H9 (cell line): ENCODE measurements around the gene BACH2. TPM values are rescaled to one million over a fixed set of nuclear protein-coding genes. Genes with fewer than 3 reads are reported as not detected.

Experiments
- DNase-seq: peaks from one replicate; pipeline ENCODE4 v3.0.0-alpha.2; 2017
- H2AFZ ChIP-seq: one replicate; pipeline ENCODE4 v1.6.1; 2013; ENCODE audit warnings: mild to moderate bottlenecking, low read length, control low read depth, moderate library complexity
- H2AK5ac ChIP-seq: 2 replicates; pipeline ENCODE4 v1.6.1; 2013; ENCODE audit warnings: low read length, control low read depth, mixed read lengths; ENCODE audit not compliant: insufficient read length
- H2BK120ac ChIP-seq: one replicate; pipeline ENCODE4 v1.6.1; 2013; ENCODE audit warnings: low read depth, mild to moderate bottlenecking, low read length, control low read depth, inconsistent platforms; ENCODE audit not compliant: poor library complexity, severe bottlenecking
- H2BK12ac ChIP-seq: 2 replicates; pipeline ENCODE4 v1.6.1; 2013; ENCODE audit warnings: low read length, control low read depth, mixed read lengths, low read depth; ENCODE audit not compliant: insufficient read length
- H2BK15ac ChIP-seq: 2 replicates; pipeline ENCODE4 v1.6.1; 2013; ENCODE audit warnings: low read depth, low read length, control low read depth
- H2BK20ac ChIP-seq: one replicate; pipeline ENCODE4 v1.6.1; 2013; ENCODE audit warnings: low read depth, mild to moderate bottlenecking, low read length, control low read depth, inconsistent platforms; ENCODE audit not compliant: poor library complexity, severe bottlenecking
- H2BK5ac ChIP-seq: 2 replicates; pipeline ENCODE4 v1.6.1; 2013; ENCODE audit warnings: low read length, control low read depth, mixed read lengths; ENCODE audit not compliant: insufficient read length
- H3K14ac ChIP-seq: 2 replicates; pipeline ENCODE4 v1.6.1; 2013; ENCODE audit warnings: low read length, control low read depth; ENCODE audit not compliant: insufficient read depth
- H3K18ac ChIP-seq: 2 replicates; pipeline ENCODE4 v1.6.1; 2013; ENCODE audit warnings: low read depth, mild to moderate bottlenecking, mixed read lengths, low read length, control low read depth; ENCODE audit not compliant: insufficient read length
- H3K23ac ChIP-seq: 2 replicates; pipeline ENCODE4 v1.6.1; 2013; ENCODE audit warnings: low read length, control low read depth, mixed read lengths, low read depth; ENCODE audit not compliant: insufficient read length
- H3K23me2 ChIP-seq: 2 replicates; pipeline ENCODE4 v1.6.1; 2013; ENCODE audit warnings: low read depth, mild to moderate bottlenecking, mixed read lengths, low read length, control low read depth; ENCODE audit not compliant: insufficient read length, poor library complexity, severe bottlenecking
- H3K27ac ChIP-seq: 2 replicates; pipeline ENCODE4 v1.5.1; 2013; ENCODE audit warnings: low read length, control low read depth, mixed read lengths, low read depth; ENCODE audit not compliant: insufficient read length
- H3K27me3 ChIP-seq: 2 replicates; pipeline ENCODE4 v1.6.1; 2013; ENCODE audit warnings: low read length, control low read depth, inconsistent platforms; ENCODE audit not compliant: insufficient read depth
- H3K4ac ChIP-seq: 2 replicates; pipeline ENCODE4 v1.6.1; 2013; ENCODE audit warnings: low read depth, mild to moderate bottlenecking, control low read depth, inconsistent platforms, low read length, moderate library complexity
- H3K4me1 ChIP-seq: 2 replicates; pipeline ENCODE4 v1.6.1; 2013; ENCODE audit warnings: low read length, control low read depth, inconsistent platforms; ENCODE audit not compliant: insufficient read depth
- H3K4me2 ChIP-seq: 2 replicates; pipeline ENCODE4 v1.6.1; 2013; ENCODE audit warnings: low read length, control low read depth, mixed read lengths; ENCODE audit not compliant: insufficient read length, insufficient read depth
- H3K56ac ChIP-seq: 2 replicates; pipeline ENCODE4 v1.6.1; 2013; ENCODE audit warnings: low read depth, mild to moderate bottlenecking, mixed read lengths, low read length, control low read depth; ENCODE audit not compliant: insufficient read length
- H3K79me1 ChIP-seq: 2 replicates; pipeline ENCODE4 v1.6.1; 2013; ENCODE audit warnings: low read depth, mild to moderate bottlenecking, moderate library complexity, low read length, control low read depth, inconsistent platforms; ENCODE audit not compliant: insufficient read depth, poor library complexity, severe bottlenecking
- H3K79me2 ChIP-seq: 2 replicates; pipeline ENCODE4 v1.6.1; 2013; ENCODE audit warnings: low read length, control low read depth, inconsistent platforms; ENCODE audit not compliant: insufficient read depth
- H3K9ac ChIP-seq: 2 replicates; pipeline ENCODE4 v1.6.1; 2013; ENCODE audit warnings: low read length, control low read depth, mixed read lengths; ENCODE audit not compliant: insufficient read length; ENCODE audit errors: extremely low read depth
- H3K9me3 ChIP-seq: one replicate; pipeline ENCODE4 v1.6.1; 2013; ENCODE audit warnings: low read depth, low read length, inconsistent platforms; ENCODE audit not compliant: control insufficient read depth
- H3T11ph ChIP-seq: one replicate; pipeline ENCODE4 v1.6.1; 2013; ENCODE audit warnings: mild to moderate bottlenecking, low read length, control low read depth, inconsistent platforms
- H4K20me1 ChIP-seq: one replicate; pipeline ENCODE4 v1.6.1; 2013; ENCODE audit not compliant: control insufficient read depth, insufficient read length, insufficient read depth
- H4K5ac ChIP-seq: 2 replicates; pipeline ENCODE4 v1.6.1; 2013; ENCODE audit warnings: low read depth, mild to moderate bottlenecking, mixed read lengths, low read length, control low read depth; ENCODE audit not compliant: insufficient read length
- H4K8ac ChIP-seq: replicated peaks from 2 replicates; pipeline ENCODE4 v1.6.1; 2013; ENCODE audit warnings: low read length, control low read depth, mixed read lengths, low read depth; ENCODE audit not compliant: insufficient read length
- H4K91ac ChIP-seq: 2 replicates; pipeline ENCODE4 v1.6.1; 2013; ENCODE audit warnings: low read depth, mild to moderate bottlenecking, moderate library complexity, mixed read lengths, low read length, control low read depth; ENCODE audit not compliant: insufficient read length
- H3K27ac Mint-ChIP-seq, 3 experiments: 2 replicates in 2 of 3; 3 replicates in 1 of 3; pipeline ENCODE4 v1.8.0; 2020 to 2021; ENCODE audit warnings: mixed read lengths in 3 of 3, mild to moderate bottlenecking in 1 of 3, moderate library complexity in 1 of 3
- H3K27me3 Mint-ChIP-seq: 2 replicates; pipeline ENCODE4 v1.8.0; 2021; ENCODE audit warnings: low read depth, mild to moderate bottlenecking, moderate library complexity, mixed read lengths
- H3K36me3 Mint-ChIP-seq, 3 experiments: 2 replicates in 2 of 3; 3 replicates in 1 of 3; pipeline ENCODE4 v1.8.0; 2020 to 2021; ENCODE audit warnings: low read depth in 3 of 3, mixed read lengths in 3 of 3; ENCODE audit not compliant: insufficient read depth in 1 of 3
- H3K4me1 Mint-ChIP-seq, 2 experiments: 2 replicates each; pipeline ENCODE4 v1.8.0; 2020; ENCODE audit warnings: mixed read lengths in 2 of 2
- H3K4me3 Mint-ChIP-seq, 2 experiments: 2 replicates in 1 of 2; 3 replicates in 1 of 2; pipeline ENCODE4 v1.8.0; 2020 to 2021; ENCODE audit warnings: mild to moderate bottlenecking in 2 of 2, mixed read lengths in 2 of 2, moderate library complexity in 1 of 2
- H3K9me3 Mint-ChIP-seq, 2 experiments: 2 replicates in 1 of 2; 3 replicates in 1 of 2; pipeline ENCODE4 v1.8.0; 2020; ENCODE audit warnings: mild to moderate bottlenecking in 2 of 2, mixed read lengths in 2 of 2, moderate library complexity in 1 of 2
- CTCF ChIP-seq: fragments of 200-600 bp; sonication (generic); conservative IDR thresholded peaks from 3 replicates; pipeline ENCODE4 v1.8.0; 2021; ENCODE audit warnings: antibody characterized with exemption, mild to moderate bottlenecking
- WGBS: extraction: QIAGEN DNeasy Blood & Tissue Kit; methylation state at CpG from one replicate; pipeline ENCODE4 v1.1.7; 2013; ENCODE audit warnings: missing lambda C conversion rate, low lambda C conversion rate, mixed read lengths; ENCODE audit not compliant: insufficient read length; ENCODE audit errors: extremely low coverage; 5-methylcytosine and 5-hydroxymethylcytosine counted together
- total RNA-seq: library from RNA; stranded (reverse); gene quantifications from 2 replicates; pipeline ENCODE4 v1.2.1, GENCODE V29; 2021

The BACH2 gene
- total RNA-seq, 1 experiment from 2014 or later, result 2.0 TPM

GRCh38 chr6:90175627-90176538 lies 120.8 kb downstream of the BACH2 start:
- DNase-seq, result no peak
- H3T11ph ChIP-seq, result no peak overlapping the region
- no peak overlapping the region for H2BK15ac ChIP-seq
- H3K56ac ChIP-seq, result no peak overlapping the region
- no peak overlapping the region for H3K18ac ChIP-seq
- peaks cover 6% of the 10 kb centered on the region in 2 experiments for H3K4me1 Mint-ChIP-seq
- no peak overlapping the region for H3K27ac ChIP-seq
- H4K8ac ChIP-seq, result no peak overlapping the region
- no peak overlapping the region for H2BK5ac ChIP-seq
- H3K27me3 ChIP-seq, result no peaks in the 10 kb centered on the region
- H3K4me3 Mint-ChIP-seq, result no peak overlapping the region; a peak in 1 of 5 replicates
- no peak overlapping the region for H3K4ac ChIP-seq
- no peaks in the 10 kb centered on the region for H3K9me3 ChIP-seq
- TF ChIP-seq CTCF, result no peak
- no peak overlapping the region for H2BK120ac ChIP-seq
- H4K91ac ChIP-seq, result no peak overlapping the region
- no peak overlapping the region for H2AFZ ChIP-seq
- no peak overlapping the region for H3K4me2 ChIP-seq
- H4K20me1 ChIP-seq, result no peaks in the 10 kb centered on the region
- H3K4me1 ChIP-seq, result no peaks in the 10 kb centered on the region
- H3K9ac ChIP-seq, result no peak overlapping the region
- H3K23me2 ChIP-seq, result no peaks in the 10 kb centered on the region
- H3K79me1 ChIP-seq, result no peaks in the 10 kb centered on the region
- no peak overlapping the region for H3K14ac ChIP-seq
- peaks cover 2 to 3% of the 10 kb centered on the region in 2 experiments; a peak in 4 of 5 replicates for H3K9me3 Mint-ChIP-seq
- no peak overlapping the region for H4K5ac ChIP-seq
- WGBS, result no CpG with 5 or more reads among the region's 8 CpGs
- H2BK12ac ChIP-seq, result no peak overlapping the region
- H3K36me3 Mint-ChIP-seq, result no peaks in the 10 kb centered on the region
- no peak overlapping the region for H2AK5ac ChIP-seq
- H3K23ac ChIP-seq, result no peak overlapping the region
- H3K27me3 Mint-ChIP-seq, result no peaks in the 10 kb centered on the region; the same call in 1 of the 2 replicates
- H3K79me2 ChIP-seq, result no peaks in the 10 kb centered on the region
- no peak overlapping the region; a peak in 1 of 7 replicates for H3K27ac Mint-ChIP-seq
- no peak overlapping the region for H2BK20ac ChIP-seq
